ENCODE data around the gene ERCC1.

Gene ERCC1

GRCh38 chr19:45402298-45403061 lies 21.2 kb downstream of the ERCC1 start:
- Histone ChIP-seq H3K27ac (ENCODE audit: low read length) (no peak overlapping the region), H3K36me3 (ENCODE audit: insufficient read depth, low read depth, low read length) (no peaks in the 10 kb centered on the region), H3K4me1 (ENCODE audit: insufficient read depth, low read length) (peaks cover 10% of the 10 kb centered on the region), H3K27me3 (ENCODE audit: insufficient read depth, low read length) (peaks cover 49% of the 10 kb centered on the region), H3K9me3 (ENCODE audit: insufficient read depth, low read depth, low read length) (no peaks in the 10 kb centered on the region), H3K9ac (ENCODE audit: low read depth, low read length) (no peak overlapping the region), H3K4me3 (ENCODE audit: low read length) (peak overlapping the region; percentile 34; the same call in 1 of the 2 replicates)

GRCh38 chr19:45401815-45402214 lies 21.9 kb downstream of the ERCC1 start:
- Histone ChIP-seq H3K27ac (ENCODE audit: low read length) (no peak overlapping the region), H3K9ac (ENCODE audit: low read depth, low read length) (no peak overlapping the region), H3K9me3 (ENCODE audit: insufficient read depth, low read depth, low read length) (no peaks in the 10 kb centered on the region), H3K27me3 (ENCODE audit: insufficient read depth, low read length) (peaks cover 56% of the 10 kb centered on the region), H3K4me1 (ENCODE audit: insufficient read depth, low read length) (peaks cover 10% of the 10 kb centered on the region), H3K36me3 (ENCODE audit: insufficient read depth, low read depth, low read length) (no peaks in the 10 kb centered on the region), H3K4me3 (ENCODE audit: low read length) (no peak overlapping the region)

- Histone ChIP-seq H3K4me1 (ENCODE audit: insufficient read depth, low read length) (peaks cover 10% of the 10 kb centered on the region), H3K9me3 (ENCODE audit: insufficient read depth, low read depth, low read length) (no peaks in the 10 kb centered on the region), H3K9ac (ENCODE audit: low read depth, low read length) (no peak overlapping the region), H3K27me3 (ENCODE audit: insufficient read depth, low read length) (peaks cover 68% of the 10 kb centered on the region), H3K36me3 (ENCODE audit: insufficient read depth, low read depth, low read length) (no peaks in the 10 kb centered on the region), H3K4me3 (ENCODE audit: low read length) (no peak overlapping the region), H3K27ac (ENCODE audit: low read length) (no peak overlapping the region)
Measured at GRCh38 chr19:45400192-45400591, 23.5 kb downstream of the ERCC1 start.

GRCh38 chr19:45395821-45396617 lies 27.7 kb downstream of the ERCC1 start:
- no peaks in the 10 kb centered on the region for H3K9me3 ChIP-seq (ENCODE audit: insufficient read depth, low read depth, low read length)
- no peak overlapping the region for H3K27ac ChIP-seq (ENCODE audit: low read length)
- peaks cover 35% of the 10 kb centered on the region; the same call in 1 of the 2 replicates for H3K27me3 ChIP-seq (ENCODE audit: insufficient read depth, low read length)
- no peak overlapping the region for H3K9ac ChIP-seq (ENCODE audit: low read depth, low read length)
- H3K36me3 ChIP-seq (ENCODE audit: insufficient read depth, low read depth, low read length), result no peaks in the 10 kb centered on the region
- H3K4me1 ChIP-seq (ENCODE audit: insufficient read depth, low read length), result no peaks in the 10 kb centered on the region
- H3K4me3 ChIP-seq (ENCODE audit: low read length), result peak overlapping the region; percentile 54; the same call in 1 of the 2 replicates

GRCh38 chr19:45391871-45392665 lies 31.6 kb downstream of the ERCC1 start:
- no peaks in the 10 kb centered on the region for H3K36me3 ChIP-seq (ENCODE audit: insufficient read depth, low read depth, low read length)
- no peak overlapping the region for H3K27ac ChIP-seq (ENCODE audit: low read length)
- H3K4me1 ChIP-seq (ENCODE audit: insufficient read depth, low read length), result no peaks in the 10 kb centered on the region
- no peak overlapping the region for H3K9ac ChIP-seq (ENCODE audit: low read depth, low read length)
- no peaks in the 10 kb centered on the region for H3K9me3 ChIP-seq (ENCODE audit: insufficient read depth, low read depth, low read length)
- peaks cover 21% of the 10 kb centered on the region; the same call in 1 of the 2 replicates for H3K27me3 ChIP-seq (ENCODE audit: insufficient read depth, low read length)
- H3K4me3 ChIP-seq (ENCODE audit: low read length), result no peak overlapping the region

GRCh38 chr19:45391346-45391745 lies 32.4 kb downstream of the ERCC1 start:
- Histone ChIP-seq H3K9ac (ENCODE audit: low read depth, low read length) (no peak overlapping the region), H3K36me3 (ENCODE audit: insufficient read depth, low read depth, low read length) (no peaks in the 10 kb centered on the region), H3K4me1 (ENCODE audit: insufficient read depth, low read length) (no peaks in the 10 kb centered on the region), H3K4me3 (ENCODE audit: low read length) (no peak overlapping the region), H3K27ac (ENCODE audit: low read length) (no peak overlapping the region), H3K9me3 (ENCODE audit: insufficient read depth, low read depth, low read length) (no peaks in the 10 kb centered on the region), H3K27me3 (ENCODE audit: insufficient read depth, low read length) (peaks cover 21% of the 10 kb centered on the region; the same call in 1 of the 2 replicates)

GRCh38 chr19:45385392-45386221 lies 38.1 kb downstream of the ERCC1 start:
- Histone ChIP-seq H3K4me3 (ENCODE audit: low read length) (peak overlapping the region; percentile 35; the same call in 1 of the 2 replicates), H3K4me1 (ENCODE audit: insufficient read depth, low read length) (no peaks in the 10 kb centered on the region), H3K9ac (ENCODE audit: low read depth, low read length) (no peak overlapping the region), H3K27ac (ENCODE audit: low read length) (no peak overlapping the region), H3K27me3 (ENCODE audit: insufficient read depth, low read length) (peaks cover 29% of the 10 kb centered on the region), H3K9me3 (ENCODE audit: insufficient read depth, low read depth, low read length) (no peaks in the 10 kb centered on the region), H3K36me3 (ENCODE audit: insufficient read depth, low read depth, low read length) (no peaks in the 10 kb centered on the region)

GRCh38 chr19:45382426-45382825 lies 41.3 kb downstream of the ERCC1 start:
- no peak overlapping the region for H3K4me3 ChIP-seq (ENCODE audit: low read length)
- H3K4me1 ChIP-seq (ENCODE audit: insufficient read depth, low read length), result no peaks in the 10 kb centered on the region
- H3K27ac ChIP-seq (ENCODE audit: low read length), result no peak overlapping the region
- no peaks in the 10 kb centered on the region for H3K9me3 ChIP-seq (ENCODE audit: insufficient read depth, low read depth, low read length)
- H3K36me3 ChIP-seq (ENCODE audit: insufficient read depth, low read depth, low read length), result no peaks in the 10 kb centered on the region
- H3K27me3 ChIP-seq (ENCODE audit: insufficient read depth, low read length), result peaks cover 29% of the 10 kb centered on the region
- H3K9ac ChIP-seq (ENCODE audit: low read depth, low read length), result no peak overlapping the region

- H3K27me3 ChIP-seq (ENCODE audit: insufficient read depth, low read length), result peaks cover 7% of the 10 kb centered on the region; the same call in 1 of the 2 replicates
- no peaks in the 10 kb centered on the region for H3K9me3 ChIP-seq (ENCODE audit: insufficient read depth, low read depth, low read length)
- no peaks in the 10 kb centered on the region for H3K4me1 ChIP-seq (ENCODE audit: insufficient read depth, low read length)
- H3K9ac ChIP-seq (ENCODE audit: low read depth, low read length), result no peak overlapping the region
- no peak overlapping the region for H3K27ac ChIP-seq (ENCODE audit: low read length)
- H3K36me3 ChIP-seq (ENCODE audit: insufficient read depth, low read depth, low read length), result no peaks in the 10 kb centered on the region
- H3K4me3 ChIP-seq (ENCODE audit: low read length), result no peak overlapping the region
Measured at GRCh38 chr19:45380107-45380506, 43.6 kb downstream of the ERCC1 start.

GRCh38 chr19:45376045-45376724 lies 47.5 kb downstream of the ERCC1 start:
- H3K27me3 ChIP-seq (ENCODE audit: insufficient read depth, low read length), result no peaks in the 10 kb centered on the region
- no peaks in the 10 kb centered on the region for H3K4me1 ChIP-seq (ENCODE audit: insufficient read depth, low read length)
- H3K9me3 ChIP-seq (ENCODE audit: insufficient read depth, low read depth, low read length), result no peaks in the 10 kb centered on the region
- no peak overlapping the region for H3K27ac ChIP-seq (ENCODE audit: low read length)
- no peak overlapping the region for H3K9ac ChIP-seq (ENCODE audit: low read depth, low read length)
- H3K36me3 ChIP-seq (ENCODE audit: insufficient read depth, low read depth, low read length), result no peaks in the 10 kb centered on the region
- H3K4me3 ChIP-seq (ENCODE audit: low read length), result no peak overlapping the region

Data from iPS-20b (cell line).